WTC11 (cell line): ENCODE measurements around the gene ARHGAP32. TPM values are rescaled to one million over a fixed set of nuclear protein-coding genes. Genes with fewer than 3 reads are reported as not detected.

Experiments
- ATAC-seq: fragments of 200-7000 bp; cut with Tn5 transposase; 2 replicates; pipeline ENCODE4 v1.10.0; 2021; ENCODE audit warnings: mild to moderate bottlenecking, moderate library complexity
- CTCF ChIA-PET: fragments of 300-600 bp; sonication (Branson Sonifier 250); formaldehyde crosslinking; loops from one replicate; lab custom pipeline; 2021; ENCODE audit warnings: antibody characterized with exemption; lab: Charles Lee
- POLR2A ChIA-PET: fragments of 350-600 bp; sonication (Branson Sonifier 250); formaldehyde crosslinking; loops from one replicate; lab custom pipeline; 2021; ENCODE audit warnings: antibody characterized with exemption; lab: Charles Lee
- DNase-seq: peaks from one replicate; pipeline ENCODE4 v3.0.0; 2021; ENCODE audit warnings: low spot score
- H3K27ac Mint-ChIP-seq: 2 replicates; pipeline ENCODE4 v1.8.0; 2021; ENCODE audit warnings: mixed read lengths
- H3K27me3 Mint-ChIP-seq: 2 replicates; pipeline ENCODE4 v1.8.0; 2021; ENCODE audit warnings: low read depth, mild to moderate bottlenecking, moderate library complexity, mixed read lengths
- H3K36me3 Mint-ChIP-seq: 2 replicates; pipeline ENCODE4 v1.8.0; 2021; ENCODE audit warnings: mixed read lengths
- H3K4me1 Mint-ChIP-seq: 2 replicates; pipeline ENCODE4 v1.8.0; 2022; ENCODE audit warnings: mixed read lengths
- H3K4me3 Mint-ChIP-seq: 2 replicates; pipeline ENCODE4 v1.8.0; 2021; ENCODE audit warnings: mild to moderate bottlenecking, moderate library complexity, mixed read lengths
- H3K9me3 Mint-ChIP-seq: 2 replicates; pipeline ENCODE4 v1.8.0; 2021; ENCODE audit warnings: mixed read lengths
- ATF2 ChIP-seq: sonication (generic); formaldehyde crosslinking; IDR thresholded peaks from 2 replicates; pipeline ENCODE4 v1.8.1; 2022; ENCODE audit warnings: low read depth, missing genetic modification reagents, borderline replicate concordance
- CBFB ChIP-seq: sonication (generic); formaldehyde crosslinking; IDR thresholded peaks from 2 replicates; pipeline ENCODE4 v1.8.1; 2022; ENCODE audit warnings: mild to moderate bottlenecking, low read depth, missing genetic modification reagents
- CREM ChIP-seq: sonication (generic); formaldehyde crosslinking; IDR thresholded peaks from 2 replicates; pipeline ENCODE4 v1.8.1; 2022; ENCODE audit warnings: mild to moderate bottlenecking, missing genetic modification reagents, moderate library complexity
- E2F1 ChIP-seq: sonication (generic); formaldehyde crosslinking; IDR thresholded peaks from 2 replicates; pipeline ENCODE4 v1.8.0; 2022; ENCODE audit warnings: mild to moderate bottlenecking, missing genetic modification reagents
- E2F5 ChIP-seq: sonication (generic); formaldehyde crosslinking; IDR thresholded peaks from 2 replicates; pipeline ENCODE4 v1.8.1; 2022; ENCODE audit warnings: mild to moderate bottlenecking, moderate library complexity, missing genetic modification reagents
- EMX1 ChIP-seq: fragments of 250-450 bp; sonication (Bioruptor Pico); IDR thresholded peaks from 2 replicates; pipeline ENCODE4 v1.8.0; 2021; ENCODE audit warnings: mild to moderate bottlenecking
- FOXK1 ChIP-seq: sonication (generic); formaldehyde crosslinking; IDR thresholded peaks from 2 replicates; pipeline ENCODE4 v1.8.0; 2022; ENCODE audit warnings: mild to moderate bottlenecking, moderate library complexity, missing genetic modification reagents
- MAX ChIP-seq: sonication (generic); formaldehyde crosslinking; IDR thresholded peaks from 2 replicates; pipeline ENCODE4 v1.8.0; 2022; ENCODE audit warnings: mild to moderate bottlenecking, missing genetic modification reagents
- MXD4 ChIP-seq: fragments of 250-450 bp; sonication (Bioruptor Pico); IDR thresholded peaks from 2 replicates; pipeline ENCODE4 v1.8.0; 2021; ENCODE audit warnings: mild to moderate bottlenecking, moderate library complexity, borderline replicate concordance
- NFATC4 ChIP-seq: fragments of 250-450 bp; sonication (Bioruptor Pico); IDR thresholded peaks from 2 replicates; pipeline ENCODE4 v1.9.0; 2021; ENCODE audit warnings: mild to moderate bottlenecking
- NR2C2 ChIP-seq: sonication (generic); formaldehyde crosslinking; IDR thresholded peaks from 2 replicates; pipeline ENCODE4 v1.8.0; 2022; ENCODE audit warnings: mild to moderate bottlenecking, missing genetic modification reagents
- SMAD4 ChIP-seq: sonication (generic); formaldehyde crosslinking; IDR thresholded peaks from 2 replicates; pipeline ENCODE4 v1.8.0; 2022; ENCODE audit warnings: mild to moderate bottlenecking, missing genetic modification reagents
- SP1 ChIP-seq: sonication (generic); formaldehyde crosslinking; conservative IDR thresholded peaks from 2 replicates; pipeline ENCODE4 v1.8.1; 2022; ENCODE audit warnings: missing genetic modification reagents
- STAT6 ChIP-seq: sonication (generic); formaldehyde crosslinking; conservative IDR thresholded peaks from 2 replicates; pipeline ENCODE4 v1.8.1; 2023; ENCODE audit warnings: mild to moderate bottlenecking, low read depth, missing genetic modification reagents, moderate library complexity
- TCF7 ChIP-seq: sonication (generic); formaldehyde crosslinking; IDR thresholded peaks from 2 replicates; pipeline ENCODE4 v1.8.0; 2022; ENCODE audit warnings: mild to moderate bottlenecking, low read depth, missing genetic modification reagents, moderate library complexity
- TP53 ChIP-seq: sonication (generic); formaldehyde crosslinking; IDR thresholded peaks from 2 replicates; pipeline ENCODE4 v1.8.1; 2023; ENCODE audit warnings: mild to moderate bottlenecking, missing genetic modification reagents
- ZBTB43 ChIP-seq: sonication (generic); formaldehyde crosslinking; IDR thresholded peaks from 2 replicates; pipeline ENCODE4 v1.8.1; 2023; ENCODE audit warnings: mild to moderate bottlenecking, missing genetic modification reagents
- ZNF121 ChIP-seq: sonication (generic); formaldehyde crosslinking; IDR thresholded peaks from 2 replicates; pipeline ENCODE4 v1.8.0; 2023; ENCODE audit warnings: missing genetic modification reagents
- ZNF219 ChIP-seq: sonication (generic); formaldehyde crosslinking; IDR thresholded peaks from 2 replicates; pipeline ENCODE4 v1.8.0; 2023; ENCODE audit warnings: missing genetic modification reagents, mild to moderate bottlenecking, borderline replicate concordance
- ZNF263 ChIP-seq: sonication (generic); formaldehyde crosslinking; IDR thresholded peaks from 2 replicates; pipeline ENCODE4 v1.8.1; 2022; ENCODE audit warnings: low read depth, mild to moderate bottlenecking, moderate library complexity, missing genetic modification reagents
- ZNF317 ChIP-seq: sonication (generic); formaldehyde crosslinking; IDR thresholded peaks from 2 replicates; pipeline ENCODE4 v1.8.1; 2023; ENCODE audit warnings: low read depth, mild to moderate bottlenecking, moderate library complexity, missing genetic modification reagents, borderline replicate concordance
- ZSCAN18 ChIP-seq: fragments of 250-450 bp; sonication (Bioruptor Pico); IDR thresholded peaks from 2 replicates; pipeline ENCODE4 v2.1.2; 2022; ENCODE audit warnings: mild to moderate bottlenecking, moderate library complexity
- total RNA-seq: library from RNA; stranded (reverse); gene quantifications from 3 replicates; pipeline ENCODE4 v1.2.3, GENCODE V29; 2021

ARHGAP32 gene
- total RNA-seq, 1 experiment from 2014 or later: 25.6 TPM

- CTCF ChIA-PET: no interaction called here
- TF ChIP-seq TCF7 (CRISPR knock-in tag) (no peak), EMX1 (no peak), SMAD4 (CRISPR knock-in tag) (no peak), STAT6 (no peak), E2F1 (CRISPR knock-in tag) (no peak), SP1 (CRISPR knock-in tag) (no peak), FOXK1 (CRISPR knock-in tag) (no peak)
Measured at GRCh38 chr11:129146191-129146590, 45.9 kb downstream of the ARHGAP32 start.

GRCh38 chr11:129145276-129145675, 46.8 kb downstream of the ARHGAP32 start:
- ATAC-seq (no peak), DNase-seq (no peak)
- peaks cover 15% of the 10 kb centered on the region for H3K36me3 Mint-ChIP-seq
- H3K9me3 Mint-ChIP-seq: peaks cover 22% of the 10 kb centered on the region
- H3K27me3 Mint-ChIP-seq: no peaks in the 10 kb centered on the region
- H3K4me3 Mint-ChIP-seq: no peak overlapping the region
- peaks cover 42% of the 10 kb centered on the region for H3K4me1 Mint-ChIP-seq
- H3K27ac Mint-ChIP-seq: no peak overlapping the region
- ChIA-PET CTCF (no interaction called here), POLR2A (no interaction called here)
- no peak for TF ChIP-seq NR2C2 (CRISPR knock-in tag)
- no peak for TF ChIP-seq ZSCAN18 (CRISPR knock-in tag)
- no peak for TF ChIP-seq ZNF263 (CRISPR knock-in tag)
- TF ChIP-seq ZNF219 (CRISPR knock-in tag): no peak
- TF ChIP-seq ZBTB43 (CRISPR knock-in tag): no peak
- TF ChIP-seq SMAD4 (CRISPR knock-in tag): no peak
- TF ChIP-seq CBFB (CRISPR knock-in tag): no peak

More at GRCh38 chr11:129146191-129146590, 45.9 kb downstream of the ARHGAP32 start:
- H3K27ac Mint-ChIP-seq: no peak overlapping the region
- peaks cover 32% of the 10 kb centered on the region for H3K9me3 Mint-ChIP-seq
- no peak overlapping the region for H3K4me3 Mint-ChIP-seq
- POLR2A ChIA-PET: no interaction called here
- peaks cover 44% of the 10 kb centered on the region for H3K4me1 Mint-ChIP-seq
- ATAC-seq (no peak), DNase-seq (no peak)
- peaks cover 25% of the 10 kb centered on the region for H3K36me3 Mint-ChIP-seq
- H3K27me3 Mint-ChIP-seq: no peaks in the 10 kb centered on the region

- no peak for ATAC-seq
- H3K27ac Mint-ChIP-seq: peak overlapping the region; percentile 42; the same call in 1 of the 2 replicates
- TF ChIP-seq TP53 (CRISPR knock-in tag) (no peak), ATF2 (CRISPR knock-in tag) (no peak), CREM (CRISPR knock-in tag) (no peak), SMAD4 (CRISPR knock-in tag) (no peak), ZNF317 (no peak), ZNF121 (CRISPR knock-in tag) (no peak), E2F5 (CRISPR knock-in tag) (no peak), EMX1 (no peak), MXD4 (CRISPR knock-in tag) (no peak), E2F1 (CRISPR knock-in tag) (no peak), MAX (CRISPR knock-in tag) (no peak), NFATC4 (CRISPR knock-in tag) (no peak)
- TF ChIP-seq, all 79 proteins: peak for 0
- CTCF ChIA-PET: interaction anchor here (0.8 kb wide), 1 partner anchor 188 kb away, joined by 4 read pairs; no protein-coding TSS in a partner anchor
- DNase-seq: no peak
- peaks cover 40% of the 10 kb centered on the region for H3K4me1 Mint-ChIP-seq
- H3K36me3 Mint-ChIP-seq: peaks cover 5% of the 10 kb centered on the region
- POLR2A ChIA-PET: no interaction called here
- no peak overlapping the region for H3K4me3 Mint-ChIP-seq
- no peaks in the 10 kb centered on the region for H3K27me3 Mint-ChIP-seq
- H3K9me3 Mint-ChIP-seq: peaks cover 17% of the 10 kb centered on the region
Measured at GRCh38 chr11:129144256-129144655, 47.9 kb downstream of the ARHGAP32 start.
